HepG2 (cell line): ENCODE data around the gene GRK5. TPM values are rescaled to one million over a fixed set of nuclear protein-coding genes. Genes with fewer than 3 reads are reported as not detected.

Experiments used
- ATAC-seq: fragments of 200-7000 bp; cut with Tn5 transposase; 3 replicates; pipeline ENCODE4 v1.9.1; 2020; ENCODE audit warnings: mild to moderate bottlenecking, moderate library complexity
- BruUV-seq: library from RNA; stranded (reverse); fragments of 400-500 nt; replicated peaks from 2 replicates; lab custom pipeline; 2021; lab: Mats Ljungman, UMichigan
- CTCF ChIA-PET: fragments of 300-600 bp; formaldehyde crosslinking; extraction: SDS; loops from one replicate; lab custom pipeline; 2021; ENCODE audit warnings: low total read pairs, inconsistent platforms, low intra/inter-chr PET ratio; lab: Yijun Ruan, JAX
- POLR2A ChIA-PET: fragments of 350-600 bp; sonication (Branson Sonifier 250); formaldehyde crosslinking; loops from one replicate; lab custom pipeline; 2020; ENCODE audit warnings: antibody characterized with exemption, inconsistent platforms; lab: Yijun Ruan, JAX
- DNase-seq: peaks from one replicate; pipeline ENCODE4 v3.0.0-alpha.2; 2015; ENCODE audit warnings: low spot score
- FAIRE-seq: peaks from 3 replicates; lab custom pipeline; 2011; peaks lifted over from hg19 to GRCh38; lab: Jason Lieb, UNC
- H2AFZ ChIP-seq: one replicate; pipeline ENCODE4 v1.6.1; 2011; ENCODE audit warnings: low read length, inconsistent platforms
- H3K27ac ChIP-seq: fragments of 300-600 bp; 3 replicates; pipeline ENCODE4 v1.8.0; 2011; ENCODE audit warnings: mixed run types, mild to moderate bottlenecking, mixed read lengths, low read length, inconsistent platforms; ENCODE audit not compliant: insufficient read depth; ENCODE audit errors: extremely low read length
- H3K27me3 ChIP-seq, 2 experiments: fragments of 200-600 bp in 1 of 2; 2 replicates in 1 of 2; 3 replicates in 1 of 2; pipeline versions ENCODE4 v1.6.0 to v1.8.0; 2011; ENCODE audit warnings: low read length in 2 of 2, mild to moderate bottlenecking in 2 of 2, moderate library complexity in 2 of 2, inconsistent platforms in 1 of 2; ENCODE audit not compliant: insufficient read depth in 2 of 2, control insufficient read depth in 1 of 2
- H3K36me3 ChIP-seq, 2 experiments: fragments of 200-600 bp in 1 of 2; replicated peaks in 1 of 2; 2 replicates in 1 of 2; 3 replicates in 1 of 2; pipeline versions ENCODE4 v1.5.1 to v1.8.0; 2011; ENCODE audit warnings: low read length in 2 of 2, inconsistent platforms in 1 of 2; ENCODE audit not compliant: insufficient read depth in 2 of 2, control insufficient read depth in 1 of 2
- H3K4me1 ChIP-seq: 2 replicates; pipeline ENCODE4 v1.5.1; 2012; ENCODE audit warnings: low read length, inconsistent platforms; ENCODE audit not compliant: insufficient read depth
- H3K4me2 ChIP-seq: 2 replicates; pipeline ENCODE4 v1.6.0; 2011; ENCODE audit warnings: low read depth, low read length, inconsistent platforms
- H3K4me3 ChIP-seq, 3 experiments: fragments of 200-600 bp in 1 of 3; sonication (generic), shearing (Covaris generic) in 1 of 3; replicated peaks in 1 of 3; 2 replicates each; pipeline ENCODE4 v1.5.1; 2011 to 2016; ENCODE audit warnings: low read length in 3 of 3, inconsistent platforms in 2 of 3, low read depth in 2 of 3, mild to moderate bottlenecking in 2 of 3, control low read depth in 1 of 3, mixed read lengths in 1 of 3; ENCODE audit not compliant: insufficient read depth in 1 of 3
- H3K79me2 ChIP-seq: one replicate; pipeline ENCODE4 v1.6.1; 2011; ENCODE audit warnings: low read length, inconsistent platforms; ENCODE audit not compliant: insufficient read depth
- H3K9ac ChIP-seq: 2 replicates; pipeline ENCODE4 v1.6.0; 2011; ENCODE audit warnings: mild to moderate bottlenecking, low read depth, low read length, inconsistent platforms; ENCODE audit not compliant: insufficient read depth
- H3K9me3 ChIP-seq: 2 replicates; pipeline ENCODE4 v1.5.1; 2012; ENCODE audit warnings: mild to moderate bottlenecking, low read length
- H4K20me1 ChIP-seq: 2 replicates; pipeline ENCODE4 v1.6.0; 2011; ENCODE audit warnings: inconsistent platforms, mild to moderate bottlenecking, low read length, moderate library complexity; ENCODE audit not compliant: insufficient read depth
- BHLHE40 ChIP-seq: IDR thresholded peaks from 2 replicates; pipeline ENCODE4 v1.6.1; 2011; ENCODE audit warnings: low read length, improper control_type of control experiment
- CBX2 ChIP-seq, 2 experiments: fragments of 200-600 bp in 1 of 2; sonication (generic); formaldehyde crosslinking in 1 of 2; IDR thresholded peaks; 2 replicates each; pipeline versions ENCODE4 v1.7.0 to v1.8.1; 2018 to 2022; ENCODE audit warnings: low read depth in 2 of 2, low read length in 1 of 2, mild to moderate bottlenecking in 1 of 2, missing genetic modification reagents in 1 of 2
- GPN1 ChIP-seq: sonication (generic); formaldehyde crosslinking; IDR thresholded peaks from 2 replicates; pipeline ENCODE4 v1.5.1; 2020; ENCODE audit warnings: missing genetic modification reagents, borderline replicate concordance
- KDM2A ChIP-seq: sonication (generic); formaldehyde crosslinking; IDR thresholded peaks from 2 replicates; pipeline ENCODE4 v1.4.0; 2020; ENCODE audit warnings: low read depth, missing genetic modification reagents, borderline replicate concordance
- POLR2AphosphoS2 ChIP-seq: IDR thresholded peaks from 2 replicates; pipeline ENCODE4 v1.6.1; 2011; ENCODE audit warnings: low read depth, low read length, improper control_type of control experiment
- PRDM15 ChIP-seq: sonication (generic); formaldehyde crosslinking; IDR thresholded peaks from 2 replicates; pipeline ENCODE4 v1.4.0; 2020; ENCODE audit warnings: missing genetic modification reagents
- TERF1 ChIP-seq: sonication (generic); formaldehyde crosslinking; IDR thresholded peaks from 2 replicates; pipeline ENCODE4 v1.8.0; 2022; ENCODE audit warnings: mild to moderate bottlenecking, missing genetic modification reagents, moderate library complexity
- ZNF256 ChIP-seq: sonication (generic); formaldehyde crosslinking; conservative IDR thresholded peaks from 2 replicates; pipeline ENCODE4 v1.4.0; 2020; ENCODE audit warnings: missing genetic modification reagents
- ZNF263 ChIP-seq: sonication (generic); formaldehyde crosslinking; IDR thresholded peaks from 2 replicates; pipeline ENCODE4 v1.4.0; 2020; ENCODE audit warnings: missing genetic modification reagents
- ZNF274 ChIP-seq: sonication (generic); formaldehyde crosslinking; IDR thresholded peaks from 2 replicates; pipeline ENCODE4 v1.5.1; 2020; ENCODE audit warnings: mild to moderate bottlenecking, missing genetic modification reagents
- ZNF33A ChIP-seq: sonication (generic); formaldehyde crosslinking; IDR thresholded peaks from 2 replicates; pipeline ENCODE4 v1.5.1; 2020; ENCODE audit warnings: missing genetic modification reagents, mild to moderate bottlenecking, moderate library complexity, borderline replicate concordance
- ZNF501 ChIP-seq: sonication (generic); formaldehyde crosslinking; IDR thresholded peaks from 2 replicates; pipeline ENCODE4 v1.5.1; 2020; ENCODE audit warnings: mild to moderate bottlenecking, moderate library complexity, missing genetic modification reagents
- ZNF775 ChIP-seq: sonication (generic); formaldehyde crosslinking; IDR thresholded peaks from 2 replicates; pipeline ENCODE4 v1.4.0; 2020; ENCODE audit warnings: missing genetic modification reagents, mild to moderate bottlenecking, moderate library complexity, borderline replicate concordance
- WGBS: methylation state at CpG from one replicate; pipeline ENCODE4 v1.1.6; 2017; ENCODE audit warnings: low lambda C conversion rate; 5-methylcytosine and 5-hydroxymethylcytosine counted together
- in situ Hi-C: cut with HindIII; loops from 2 replicates; pipeline ENCODE4 v1.10.0; 2017; ENCODE audit warnings: low pct_unique_long_range_greater_than_20kb; ENCODE audit not compliant: extremely low pct_ligation_motif_present
- intact Hi-C: fragments of 100-400 bp; cut with micrococcal nuclease; formaldehyde crosslinking; loops from one replicate; pipeline ENCODE4 v1.10.0; 2022; ENCODE audit not compliant: unreplicated experiment
- polyA plus RNA-seq, 8 experiments: library from polyadenylated mRNA; depleted of rRNA in 3 of 8; stranded (reverse) in 7 of 8; unstranded in 1 of 8; fragments of >200 nt; fragmentation: Illumina TruSeq in 4 of 8; extraction: Trizol in 4 of 8; gene quantifications; 2 replicates each; pipeline versions ENCODE4 v1.2.1 to v1.2.3, GENCODE V29; 2011 to 2016; ENCODE audit warnings: low read depth in 4 of 8, missing spikeins in 1 of 8, mixed read lengths in 1 of 8; ENCODE audit not compliant: insufficient read depth in 1 of 8
- total RNA-seq, 5 experiments: library from RNA; depleted of rRNA; stranded (reverse); fragments of >200 nt; fragmentation: Illumina TruSeq; extraction: Trizol; gene quantifications; 2 replicates each; pipeline ENCODE4 v1.2.3, GENCODE V29; 2016; ENCODE audit warnings: low read depth in 1 of 5
- TF ChIP-seq, protein P1 (sequence below): sonication (generic); formaldehyde crosslinking; IDR thresholded peaks from 2 replicates; pipeline ENCODE4 v1.9.0; 2022; ENCODE audit warnings: missing genetic modification reagents, mild to moderate bottlenecking, borderline replicate concordance
- TF ChIP-seq, protein P2 (sequence below): fragments of 450-650 bp; IDR thresholded peaks from 2 replicates; pipeline ENCODE4 v1.6.1; 2017

Gene GRK5
- total and polyA plus RNA-seq, 2 of the 13 experiments (the other 11 are each of a cell fraction or from before 2014, with no cell fraction given), result 10.4 to 12.6 TPM

GRCh38 chr10:119222966-119223386 is 15.6 kb downstream of the GRK5 start:
- FAIRE-seq (no peak), DNase-seq (no peak), ATAC-seq (peak; percentile 74)
- no peaks in the 10 kb centered on the region for H3K36me3 ChIP-seq
- peaks cover 46% of the 10 kb centered on the region for H3K4me1 ChIP-seq
- H3K9ac ChIP-seq, result peak overlapping the region; percentile 58
- H3K27ac ChIP-seq, result peak overlapping the region; percentile 60
- no peaks in the 10 kb centered on the region for H3K9me3 ChIP-seq
- no TSS peak for BruUV-seq
- H2AFZ ChIP-seq, result no peak overlapping the region
- peaks cover 27% of the 10 kb centered on the region for H3K79me2 ChIP-seq
- no peaks in the 10 kb centered on the region for H3K27me3 ChIP-seq
- H3K4me2 ChIP-seq, result peak overlapping the region; percentile 84
- H4K20me1 ChIP-seq, result no peaks in the 10 kb centered on the region
- 45% methylated on average over 6 of the region's 9 CpGs for WGBS
- in situ Hi-C loops, result no loop called here
- peak overlapping the region; percentile 40 to 69 (median 42); a peak in 5 of 6 replicates for H3K4me3 ChIP-seq
- TF ChIP-seq GPN1 (CRISPR knock-in tag) (no peak), ZNF501 (CRISPR knock-in tag) (0 out of 2 replicates have a peak, but pooled peaks have one; percentile 14), ZNF33A (CRISPR knock-in tag) (no peak), BHLHE40 (no peak), TERF1 (no peak), ZNF256 (CRISPR knock-in tag) (no peak), ZNF274 (CRISPR knock-in tag) (no peak), CBX2 (IDR thresholded peaks at IDR 0.05; ENCODE audit: low read depth, low read length) (no peak), CBX2 (CRISPR knock-in tag; IDR thresholded peaks at IDR 0.05; ENCODE audit: low read depth) (no peak), ZNF775 (CRISPR knock-in tag) (no peak), PRDM15 (CRISPR knock-in tag) (peak; percentile 77), KDM2A (CRISPR knock-in tag) (no peak), POLR2AphosphoS2 (no peak), ZNF263 (CRISPR knock-in tag) (peak; percentile 49; the same call in 1 of the 2 replicates)
- TF ChIP-seq, protein P1, sequence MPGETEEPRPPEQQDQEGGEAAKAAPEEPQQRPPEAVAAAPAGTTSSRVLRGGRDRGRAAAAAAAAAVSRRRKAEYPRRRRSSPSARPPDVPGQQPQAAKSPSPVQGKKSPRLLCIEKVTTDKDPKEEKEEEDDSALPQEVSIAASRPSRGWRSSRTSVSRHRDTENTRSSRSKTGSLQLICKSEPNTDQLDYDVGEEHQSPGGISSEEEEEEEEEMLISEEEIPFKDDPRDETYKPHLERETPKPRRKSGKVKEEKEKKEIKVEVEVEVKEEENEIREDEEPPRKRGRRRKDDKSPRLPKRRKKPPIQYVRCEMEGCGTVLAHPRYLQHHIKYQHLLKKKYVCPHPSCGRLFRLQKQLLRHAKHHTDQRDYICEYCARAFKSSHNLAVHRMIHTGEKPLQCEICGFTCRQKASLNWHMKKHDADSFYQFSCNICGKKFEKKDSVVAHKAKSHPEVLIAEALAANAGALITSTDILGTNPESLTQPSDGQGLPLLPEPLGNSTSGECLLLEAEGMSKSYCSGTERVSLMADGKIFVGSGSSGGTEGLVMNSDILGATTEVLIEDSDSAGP, result 0 out of 2 replicates have a peak, but pooled peaks have one; percentile 15
- TF ChIP-seq, protein P2, sequence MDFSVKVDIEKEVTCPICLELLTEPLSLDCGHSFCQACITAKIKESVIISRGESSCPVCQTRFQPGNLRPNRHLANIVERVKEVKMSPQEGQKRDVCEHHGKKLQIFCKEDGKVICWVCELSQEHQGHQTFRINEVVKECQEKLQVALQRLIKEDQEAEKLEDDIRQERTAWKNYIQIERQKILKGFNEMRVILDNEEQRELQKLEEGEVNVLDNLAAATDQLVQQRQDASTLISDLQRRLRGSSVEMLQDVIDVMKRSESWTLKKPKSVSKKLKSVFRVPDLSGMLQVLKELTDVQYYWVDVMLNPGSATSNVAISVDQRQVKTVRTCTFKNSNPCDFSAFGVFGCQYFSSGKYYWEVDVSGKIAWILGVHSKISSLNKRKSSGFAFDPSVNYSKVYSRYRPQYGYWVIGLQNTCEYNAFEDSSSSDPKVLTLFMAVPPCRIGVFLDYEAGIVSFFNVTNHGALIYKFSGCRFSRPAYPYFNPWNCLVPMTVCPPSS, result no peak
- intact Hi-C loops, result loop anchor here (1.0 kb wide), 1 partner anchor 48 kb away; no protein-coding TSS in a partner anchor
- CTCF ChIA-PET, result no interaction called here
- POLR2A ChIA-PET, result interaction anchor here (0.9 to 3.4 kb wide), 10 partner anchors 11 to 186 kb away, joined by 3 to 44 read pairs (median 4); partner anchors contain the start of gene GRK5
